Fibroblast of gingiva (primary cell): ENCODE data around the gene MAN1A1.

Experiments used
- DNase-seq: peaks from one replicate; pipeline ENCODE4 v3.0.0-alpha.2; 2011; ENCODE audit warnings: low read depth

MAN1A1 gene

DNA sequence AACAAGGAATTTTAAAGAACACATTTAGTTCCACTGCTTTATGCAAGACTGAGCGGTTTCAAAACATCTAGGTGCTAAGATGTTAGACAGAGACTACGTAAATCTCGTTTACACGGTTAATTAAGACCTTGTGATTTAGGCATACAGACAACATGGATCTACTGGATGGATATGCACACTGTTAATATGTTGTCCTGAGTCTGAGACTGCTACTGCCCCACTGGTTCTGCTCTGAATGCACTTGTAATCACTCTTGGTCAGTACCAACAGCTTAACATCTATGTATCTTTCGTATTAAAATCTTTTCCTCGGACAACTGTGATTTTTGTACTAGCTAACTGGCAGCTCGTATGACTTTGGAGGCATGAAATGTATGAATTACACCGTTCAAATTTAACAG, 3.1 kb downstream of the MAN1A1 start:
- no peak for DNase-seq

GRCh38 chr6:119345114-119345513, 4.4 kb downstream of the MAN1A1 start:
- no peak for DNase-seq

DNA sequence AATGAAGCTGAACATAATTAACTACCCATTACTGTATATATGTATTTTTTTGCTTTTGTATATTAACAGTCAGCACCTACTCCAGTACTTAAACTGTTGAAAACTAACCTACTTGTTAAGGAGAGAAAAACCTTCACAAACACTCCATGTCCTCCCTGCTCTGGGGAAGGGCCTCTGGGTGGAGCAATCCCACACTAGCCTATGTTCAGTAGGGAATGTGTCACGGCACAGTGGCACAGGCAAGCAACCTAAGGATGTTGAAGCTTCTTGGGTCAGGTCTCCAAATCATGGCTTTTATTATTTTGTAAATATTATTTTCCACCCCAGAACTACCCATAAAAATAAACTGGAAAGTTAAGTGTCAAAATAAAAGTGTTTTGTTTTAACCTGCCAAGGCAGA, 5.3 kb downstream of the MAN1A1 start:
- DNase-seq = no peak

GRCh38 chr6:119343573-119344146, 5.9 kb downstream of the MAN1A1 start:
- no peak for DNase-seq

- DNase-seq = no peak
Measured at GRCh38 chr6:119343167-119343566, 6.4 kb downstream of the MAN1A1 start.

- DNase-seq = no peak
Measured at GRCh38 chr6:119342430-119342829, 7.1 kb downstream of the MAN1A1 start.

- no peak for DNase-seq
Measured at GRCh38 chr6:119340796-119341487, 8.6 kb downstream of the MAN1A1 start.

DNA sequence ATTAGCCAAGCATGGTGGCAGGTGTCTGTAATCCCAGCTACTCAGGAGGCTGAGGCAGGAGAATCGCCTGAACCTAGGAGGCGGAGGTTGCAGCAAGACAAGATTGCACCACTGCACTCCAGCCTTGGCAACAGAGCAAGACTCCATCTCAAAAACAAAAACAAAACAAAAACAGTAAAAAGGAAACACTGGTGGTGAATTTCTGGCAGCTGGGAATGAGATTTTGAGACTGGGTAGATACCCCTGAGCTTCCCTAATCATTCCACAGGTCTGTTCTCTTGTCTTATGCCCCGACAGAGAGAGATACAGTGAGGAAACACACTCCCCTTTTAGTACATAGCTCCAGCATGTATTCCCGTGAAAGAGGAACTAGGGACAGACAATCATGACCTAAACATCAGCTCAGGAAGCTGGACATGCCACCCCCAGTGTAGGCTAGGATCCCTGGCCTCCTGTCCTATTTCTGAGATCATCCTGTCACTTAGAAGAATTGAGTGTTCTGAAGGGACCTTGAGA, 9.6 kb downstream of the MAN1A1 start:
- DNase-seq = no peak

DNA sequence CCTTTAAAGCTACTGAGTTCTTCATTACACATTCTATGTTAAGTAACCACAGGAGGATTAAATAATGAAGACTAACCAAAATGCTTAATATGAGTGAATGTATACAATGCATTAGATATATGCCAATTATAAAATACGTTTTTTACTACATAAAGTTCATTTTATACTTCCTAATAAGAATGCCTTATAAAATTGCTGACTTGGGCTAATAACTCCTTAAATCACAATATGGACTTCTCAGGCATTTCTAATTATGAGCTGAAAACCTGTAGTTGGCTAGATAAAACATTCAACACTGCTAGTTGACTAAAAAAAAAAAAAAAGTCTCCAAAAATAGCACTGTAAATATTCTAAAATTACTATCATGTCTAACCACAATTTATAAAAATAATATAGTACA, 11.8 kb downstream of the MAN1A1 start:
- no peak for DNase-seq

DNA sequence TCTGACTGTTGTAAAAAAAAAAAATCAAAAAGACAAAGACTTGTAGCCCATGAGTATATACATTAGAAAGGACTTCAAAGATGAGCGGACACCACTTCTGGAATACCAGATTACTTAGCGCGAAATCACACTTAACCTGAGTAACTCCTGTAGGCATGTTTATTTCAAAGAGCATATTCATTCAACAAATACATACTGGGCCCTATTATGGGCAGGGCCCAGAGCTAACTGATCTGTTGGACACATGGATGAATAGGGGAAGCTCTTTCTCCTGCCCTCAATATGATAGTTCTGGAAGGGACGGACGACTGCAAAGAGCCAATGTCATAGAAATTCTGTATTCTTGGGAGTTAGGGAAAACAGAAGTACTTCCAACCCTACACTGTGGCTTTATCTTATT, 12.3 kb downstream of the MAN1A1 start:
- DNase-seq = no peak

GRCh38 chr6:119334535-119335264, 14.9 kb downstream of the MAN1A1 start:
- no peak for DNase-seq

DNA sequence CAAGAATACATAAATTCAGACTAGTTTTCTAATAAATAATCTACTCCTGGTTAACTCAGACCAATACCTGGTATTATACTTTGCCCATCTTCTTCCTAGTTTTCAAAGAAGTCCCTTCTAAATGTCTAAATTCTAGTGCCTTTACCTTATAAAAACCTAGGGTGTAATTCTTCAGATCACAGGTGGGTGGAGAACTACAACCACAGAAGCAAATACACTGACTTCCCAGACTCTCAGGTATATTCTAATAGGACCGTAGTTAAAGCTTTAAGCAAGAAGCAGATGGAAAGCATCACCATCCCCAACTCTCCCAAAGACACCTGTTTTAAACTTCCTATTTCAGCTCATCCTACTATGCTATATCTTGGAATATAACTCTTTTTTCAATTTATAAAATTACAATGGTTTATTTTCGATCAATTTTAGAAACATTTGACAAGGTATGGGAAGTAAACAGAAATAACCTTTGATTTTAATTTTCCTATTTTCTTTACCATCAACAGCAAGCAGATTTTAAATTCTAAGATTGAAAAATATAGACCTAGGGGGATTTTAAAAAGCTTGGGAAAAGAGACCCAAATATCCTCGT, 15.8 kb downstream of the MAN1A1 start:
- DNase-seq = no peak

DNA sequence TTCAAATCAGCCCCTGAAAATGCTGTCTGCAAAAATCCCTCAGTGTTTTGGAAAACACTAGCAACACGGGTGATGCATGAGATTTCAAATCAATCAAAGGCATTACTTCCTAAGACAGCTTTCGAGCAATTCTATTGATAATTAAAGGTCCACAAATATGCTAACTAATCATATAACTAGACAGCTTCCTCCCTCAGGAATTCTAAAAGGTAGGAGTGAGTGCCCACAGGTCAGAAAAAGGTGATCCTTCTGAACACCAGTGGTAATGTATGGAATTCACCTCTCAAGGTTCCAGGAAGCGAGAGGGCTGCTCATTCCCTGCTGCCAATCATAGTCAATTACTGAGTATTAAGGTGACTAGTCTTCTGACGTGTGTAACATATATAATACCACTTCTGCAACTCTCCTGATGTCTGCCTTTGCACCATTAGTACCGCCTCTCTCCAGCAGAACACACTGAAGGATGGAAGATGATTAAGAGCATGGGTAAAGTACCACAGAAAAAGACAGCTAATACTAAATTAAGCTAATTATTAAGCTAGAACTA, 16.4 kb downstream of the MAN1A1 start:
- no peak for DNase-seq

GRCh38 chr6:119331663-119332286, 17.8 kb downstream of the MAN1A1 start:
- DNase-seq = no peak

GRCh38 chr6:119330520-119331113, 18.9 kb downstream of the MAN1A1 start:
- no peak for DNase-seq

DNA sequence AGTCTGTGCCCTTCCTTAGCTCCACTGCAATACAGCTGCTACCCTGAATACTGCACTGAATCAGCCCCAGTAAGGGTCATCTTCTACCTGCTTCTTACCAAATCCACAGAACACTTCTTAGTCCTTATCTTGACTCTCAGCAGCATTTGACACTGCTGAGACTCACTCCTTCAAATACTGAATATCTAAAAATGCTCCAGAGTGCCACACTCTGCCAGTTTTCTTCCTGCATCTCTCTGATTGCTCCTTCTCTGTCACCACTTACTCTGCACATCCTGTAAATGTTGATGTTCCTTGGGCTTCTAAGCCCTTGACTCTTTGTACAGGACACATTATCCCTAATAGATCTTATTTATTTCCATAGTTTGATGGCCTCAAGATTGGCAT, 19.8 kb downstream of the MAN1A1 start:
- DNase-seq = no peak

- no peak for DNase-seq
Measured at GRCh38 chr6:119328892-119329793, 20.4 kb downstream of the MAN1A1 start.

GRCh38 chr6:119328254-119328653, 21.3 kb downstream of the MAN1A1 start:
- DNase-seq = no peak

DNA sequence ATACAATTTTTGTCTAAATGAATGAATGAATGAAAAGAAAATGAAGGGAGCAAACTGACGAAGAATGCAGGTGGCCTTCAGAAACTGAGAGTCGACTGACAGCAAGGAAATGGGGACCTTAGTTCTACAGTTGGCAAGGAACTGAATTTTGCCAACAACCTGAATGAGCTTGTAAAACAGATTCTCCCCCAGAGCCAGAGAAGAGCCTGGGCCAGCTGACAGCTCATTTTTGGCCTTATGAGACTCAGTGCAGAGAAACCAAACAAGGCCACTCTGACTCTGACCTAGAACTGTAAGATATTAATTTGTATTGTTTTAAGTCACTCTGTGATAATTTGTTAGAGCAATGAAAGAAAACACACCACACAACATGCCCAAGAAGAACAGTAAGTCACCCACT, 21.8 kb downstream of the MAN1A1 start:
- no peak for DNase-seq

- no peak for DNase-seq
Measured at GRCh38 chr6:119326291-119327005, 23.1 kb downstream of the MAN1A1 start.
